ENCODE results near the gene MIDN.
"Not testable (repeated sequence)": the region's sequence is repeated elsewhere in the genome, so short reads cannot be mapped to it uniquely, and the experiment has no call there.

Gene MIDN

DNA sequence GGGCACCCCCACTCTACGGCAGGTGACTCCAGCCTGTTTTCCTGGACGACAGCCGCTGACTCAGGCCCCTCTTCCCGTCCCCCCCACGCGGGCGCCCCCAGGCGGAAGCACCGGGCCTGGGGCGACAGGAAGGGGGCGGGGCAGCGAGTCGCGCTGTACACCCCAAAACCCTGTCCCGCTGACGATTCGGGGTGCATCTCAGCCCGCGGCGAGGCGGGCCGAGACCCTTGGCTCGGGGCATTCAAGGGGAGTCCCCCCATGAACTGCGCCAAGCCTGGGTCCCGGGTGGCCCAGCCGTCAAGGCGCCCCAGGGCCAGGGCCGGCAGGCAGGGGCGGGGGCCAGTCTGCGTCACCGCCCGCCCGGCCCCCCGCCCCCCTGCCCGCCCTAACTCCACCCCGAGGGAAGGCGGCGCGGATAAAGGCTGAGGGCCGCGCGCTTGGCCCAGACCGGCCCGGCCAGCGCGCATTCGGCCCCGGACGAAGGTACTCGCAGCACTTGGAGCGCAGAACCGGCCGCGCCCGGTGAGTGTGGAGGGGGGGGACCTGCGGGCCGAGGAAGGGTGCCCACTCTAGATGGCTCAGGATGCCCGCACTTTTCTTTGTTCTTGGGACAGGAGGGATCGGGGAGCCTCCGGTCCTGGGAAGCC is at the start of gene MIDN:
Gene MIDN, plus strand, starts transcription at position 445 of the 647 bp plus-strand sequence. CDS start 1,714 bp downstream, outside the sequence.
- in situ Hi-C loops (cut with MboI; ENCODE audit: low sequenced_read_pairs): no loop called here

DNA sequence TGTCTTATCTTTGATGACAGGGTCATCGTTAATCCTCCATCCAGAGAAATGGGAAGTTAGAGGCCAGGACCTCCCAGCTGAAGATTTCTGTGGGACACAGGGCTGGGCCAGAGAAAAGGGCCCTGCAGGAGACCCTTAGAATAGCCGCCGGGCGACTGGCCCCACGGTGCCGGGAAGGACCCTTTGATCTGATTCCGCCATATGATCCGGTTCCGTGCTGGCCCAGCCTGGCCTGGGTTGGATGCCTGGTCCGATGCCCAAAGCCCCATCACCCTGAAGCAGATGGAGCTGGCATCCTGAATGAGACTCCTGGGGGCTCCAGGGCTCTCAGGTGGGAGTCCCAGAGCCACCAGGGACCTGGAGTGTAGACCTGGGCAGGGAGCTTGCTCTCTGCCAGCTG is 48.9 kb upstream of the MIDN start:
- in situ Hi-C loops (cut with MboI; ENCODE audit: low sequenced_read_pairs): no loop called here

DNA sequence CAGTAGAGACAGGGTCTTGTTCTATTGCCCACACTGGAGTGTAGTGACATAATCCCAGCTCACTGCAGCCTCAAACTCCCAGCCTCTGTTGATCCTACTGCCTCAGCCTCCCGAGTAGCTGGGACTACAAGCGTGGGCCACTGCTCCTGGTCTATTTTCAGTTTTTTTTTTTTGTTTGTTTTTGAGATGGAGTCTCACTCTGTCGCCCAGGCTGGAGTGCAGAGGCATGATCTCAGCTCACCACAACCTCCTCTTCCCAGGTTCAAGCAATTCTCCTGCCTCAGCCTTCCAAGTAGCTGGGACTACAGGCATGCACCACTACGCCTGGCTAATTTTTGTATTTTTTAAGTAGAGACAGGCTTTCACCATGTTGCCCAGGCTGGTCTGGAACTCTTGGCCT is 47.8 kb upstream of the MIDN start:
- in situ Hi-C loops (cut with MboI; ENCODE audit: low sequenced_read_pairs): not testable (repeated sequence)

DNA sequence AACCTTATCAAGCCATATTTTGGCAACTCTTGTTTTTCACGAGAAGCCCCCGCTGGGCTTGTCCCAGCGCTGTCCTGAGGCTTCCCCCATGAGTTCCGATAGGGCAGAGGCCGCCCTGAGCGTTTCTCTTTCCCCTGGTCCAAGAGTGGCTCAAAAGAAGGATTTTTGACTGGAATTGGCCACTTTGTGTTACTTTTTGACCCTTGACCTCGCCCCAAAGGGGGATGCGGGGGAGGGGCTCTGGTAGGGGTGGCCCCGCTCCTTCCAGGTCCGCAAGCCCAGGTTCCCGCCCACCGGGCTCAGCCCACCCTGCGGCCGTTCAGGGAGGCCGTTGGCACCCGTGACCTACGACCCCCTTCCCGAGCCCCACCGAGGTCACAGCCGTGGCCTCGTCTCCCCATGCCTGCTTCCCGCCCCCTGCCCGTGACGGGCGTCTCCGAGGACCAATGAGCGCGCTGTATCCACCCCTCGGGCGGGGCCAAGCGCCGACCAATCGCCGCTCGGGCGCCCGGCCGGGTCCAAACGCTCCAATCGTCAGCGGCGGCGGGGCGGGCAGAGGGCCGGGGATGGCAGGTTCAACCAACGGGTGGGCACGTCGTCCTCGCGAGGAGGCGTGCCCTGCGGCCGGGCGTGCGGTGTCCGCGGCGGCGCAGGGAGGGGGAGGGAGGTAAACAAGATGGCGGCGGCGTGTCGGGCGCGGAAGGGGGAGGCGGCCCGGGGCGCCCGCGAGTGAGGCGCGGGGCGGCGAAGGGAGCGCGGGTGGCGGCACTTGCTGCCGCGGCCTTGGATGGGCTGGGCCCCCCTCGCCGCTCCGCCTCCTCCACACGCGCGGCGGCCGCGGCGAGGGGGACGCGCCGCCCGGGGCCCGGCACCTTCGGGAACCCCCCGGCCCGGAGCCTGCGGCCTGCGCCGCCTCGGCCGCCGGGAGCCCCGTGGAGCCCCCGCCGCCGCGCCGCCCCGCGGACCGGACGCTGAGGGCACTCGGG is 43.0 kb upstream of the MIDN start, which contains the start of gene STK11:
Gene STK11, plus strand, starts transcription at position 665 of the 986 bp plus-strand sequence. CDS start 1,136 bp downstream, outside the sequence.
- in situ Hi-C loops (cut with MboI; ENCODE audit: low sequenced_read_pairs): no loop called here

DNA sequence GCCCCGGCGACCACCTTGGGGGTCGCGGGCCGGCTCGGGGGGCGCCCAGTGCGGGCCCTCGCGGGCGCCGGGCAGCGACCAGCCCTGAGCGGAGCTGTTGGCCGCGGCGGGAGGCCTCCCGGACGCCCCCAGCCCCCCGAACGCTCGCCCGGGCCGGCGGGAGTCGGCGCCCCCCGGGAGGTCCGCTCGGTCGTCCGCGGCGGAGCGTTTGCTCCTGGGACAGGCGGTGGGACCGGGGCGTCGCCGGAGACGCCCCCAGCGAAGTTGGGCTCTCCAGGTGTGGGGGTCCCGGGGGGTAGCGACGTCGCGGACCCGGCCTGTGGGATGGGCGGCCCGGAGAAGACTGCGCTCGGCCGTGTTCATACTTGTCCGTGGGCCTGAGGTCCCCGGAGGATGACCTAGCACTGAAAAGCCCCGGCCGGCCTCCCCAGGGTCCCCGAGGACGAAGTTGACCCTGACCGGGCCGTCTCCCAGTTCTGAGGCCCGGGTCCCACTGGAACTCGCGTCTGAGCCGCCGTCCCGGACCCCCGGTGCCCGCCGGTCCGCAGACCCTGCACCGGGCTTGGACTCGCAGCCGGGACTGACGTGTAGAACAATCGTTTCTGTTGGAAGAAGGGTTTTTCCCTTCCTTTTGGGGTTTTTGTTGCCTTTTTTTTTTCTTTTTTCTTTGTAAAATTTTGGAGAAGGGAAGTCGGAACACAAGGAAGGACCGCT is 42.1 kb upstream of the MIDN start:
- in situ Hi-C loops (cut with MboI; ENCODE audit: low sequenced_read_pairs): no loop called here

DNA sequence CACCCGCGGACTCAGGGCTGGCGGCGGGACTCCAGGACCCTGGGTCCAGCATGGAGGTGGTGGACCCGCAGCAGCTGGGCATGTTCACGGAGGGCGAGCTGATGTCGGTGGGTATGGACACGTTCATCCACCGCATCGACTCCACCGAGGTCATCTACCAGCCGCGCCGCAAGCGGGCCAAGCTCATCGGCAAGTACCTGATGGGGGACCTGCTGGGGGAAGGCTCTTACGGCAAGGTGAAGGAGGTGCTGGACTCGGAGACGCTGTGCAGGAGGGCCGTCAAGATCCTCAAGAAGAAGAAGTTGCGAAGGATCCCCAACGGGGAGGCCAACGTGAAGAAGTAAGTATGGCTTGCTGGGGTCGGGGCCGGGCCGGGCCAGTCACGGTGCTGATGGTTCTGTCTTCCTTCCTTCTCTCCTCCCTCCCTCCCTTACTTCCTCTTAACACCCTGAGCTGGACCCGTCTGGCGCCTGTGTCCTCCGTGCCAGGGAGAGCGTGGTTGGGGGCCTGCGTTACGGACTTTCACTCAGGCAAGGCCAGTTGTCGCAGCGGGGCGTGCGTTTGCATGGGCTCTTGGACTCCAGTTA is 41.4 kb upstream of the MIDN start:
- in situ Hi-C loops (cut with MboI; ENCODE audit: low sequenced_read_pairs): no loop called here

DNA sequence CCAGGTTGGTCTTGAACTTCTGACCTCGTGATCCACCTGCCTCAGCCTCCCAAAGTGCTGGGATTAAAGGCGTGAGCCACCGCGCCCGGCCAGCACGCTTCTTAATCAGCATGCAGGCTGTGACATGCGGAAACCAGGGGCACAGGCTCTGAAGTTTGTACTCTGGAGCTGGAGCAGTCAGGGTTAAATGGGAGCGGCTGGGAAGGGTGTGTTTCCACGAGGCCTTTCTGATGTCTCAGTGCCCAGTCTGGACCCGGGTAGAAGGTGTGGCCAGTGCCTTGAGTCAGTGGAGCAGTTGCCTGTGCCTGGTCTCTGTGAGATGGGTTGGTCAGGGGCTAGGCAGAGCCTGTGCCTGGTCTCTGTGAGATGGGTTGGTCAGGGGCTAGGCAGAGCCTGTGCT is 39.6 kb upstream of the MIDN start:
- in situ Hi-C loops (cut with MboI; ENCODE audit: low sequenced_read_pairs): not testable (repeated sequence)

DNA sequence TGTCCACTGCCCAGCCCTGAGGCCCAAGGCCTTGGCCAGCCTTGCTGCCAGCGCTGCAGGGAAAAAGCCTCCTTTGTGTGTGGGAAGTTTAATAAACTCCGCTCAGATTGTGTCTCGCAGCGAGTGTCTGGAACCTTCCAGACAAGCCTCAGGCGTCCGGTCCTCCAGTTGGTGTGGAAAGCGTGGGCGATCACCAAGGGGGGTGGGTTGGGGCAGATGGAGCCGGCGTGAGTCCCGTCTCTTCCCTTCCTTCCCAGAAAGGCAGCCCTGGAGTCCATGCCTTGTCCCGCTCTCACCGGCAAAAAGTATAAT is 38.2 kb upstream of the MIDN start:
- in situ Hi-C loops (cut with MboI; ENCODE audit: low sequenced_read_pairs): no loop called here

DNA sequence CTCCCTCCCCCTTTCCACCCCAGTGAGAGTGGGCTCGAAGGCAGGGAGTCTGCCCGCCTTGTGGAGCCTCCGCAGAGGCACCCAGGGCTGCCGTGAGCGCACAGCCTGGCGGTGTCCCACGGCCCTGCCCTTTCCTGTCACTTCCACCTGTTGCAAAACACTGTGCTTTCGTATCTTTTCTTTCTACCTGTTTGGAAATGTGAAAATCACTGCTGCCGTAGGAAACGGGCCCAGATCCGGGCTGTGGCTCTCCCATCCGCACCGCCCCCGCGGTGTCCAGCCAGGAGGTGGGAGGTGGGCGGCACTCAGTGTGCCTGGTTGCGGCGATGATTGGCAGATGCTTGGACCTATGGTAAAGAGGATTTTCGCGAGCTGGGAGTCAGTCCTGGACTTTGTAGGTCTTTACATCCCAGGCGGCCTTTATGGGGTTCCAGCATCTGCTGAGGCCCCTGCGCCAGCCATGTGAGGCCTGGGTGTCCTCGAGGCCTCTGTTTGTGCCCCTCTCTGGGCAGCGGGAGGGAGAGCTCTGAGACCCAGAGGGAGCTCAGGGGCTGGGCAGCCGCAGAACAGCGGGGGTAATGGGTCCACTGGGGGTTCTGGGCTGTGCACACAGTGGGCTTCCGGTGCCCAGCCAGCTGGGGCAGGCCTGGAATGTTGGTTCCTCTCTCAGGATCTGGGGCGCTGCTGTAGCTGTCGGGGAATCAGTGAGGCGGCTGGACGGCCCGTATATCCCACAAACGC is 36.7 kb upstream of the MIDN start:
- in situ Hi-C loops (cut with MboI; ENCODE audit: low sequenced_read_pairs): no loop called here

DNA sequence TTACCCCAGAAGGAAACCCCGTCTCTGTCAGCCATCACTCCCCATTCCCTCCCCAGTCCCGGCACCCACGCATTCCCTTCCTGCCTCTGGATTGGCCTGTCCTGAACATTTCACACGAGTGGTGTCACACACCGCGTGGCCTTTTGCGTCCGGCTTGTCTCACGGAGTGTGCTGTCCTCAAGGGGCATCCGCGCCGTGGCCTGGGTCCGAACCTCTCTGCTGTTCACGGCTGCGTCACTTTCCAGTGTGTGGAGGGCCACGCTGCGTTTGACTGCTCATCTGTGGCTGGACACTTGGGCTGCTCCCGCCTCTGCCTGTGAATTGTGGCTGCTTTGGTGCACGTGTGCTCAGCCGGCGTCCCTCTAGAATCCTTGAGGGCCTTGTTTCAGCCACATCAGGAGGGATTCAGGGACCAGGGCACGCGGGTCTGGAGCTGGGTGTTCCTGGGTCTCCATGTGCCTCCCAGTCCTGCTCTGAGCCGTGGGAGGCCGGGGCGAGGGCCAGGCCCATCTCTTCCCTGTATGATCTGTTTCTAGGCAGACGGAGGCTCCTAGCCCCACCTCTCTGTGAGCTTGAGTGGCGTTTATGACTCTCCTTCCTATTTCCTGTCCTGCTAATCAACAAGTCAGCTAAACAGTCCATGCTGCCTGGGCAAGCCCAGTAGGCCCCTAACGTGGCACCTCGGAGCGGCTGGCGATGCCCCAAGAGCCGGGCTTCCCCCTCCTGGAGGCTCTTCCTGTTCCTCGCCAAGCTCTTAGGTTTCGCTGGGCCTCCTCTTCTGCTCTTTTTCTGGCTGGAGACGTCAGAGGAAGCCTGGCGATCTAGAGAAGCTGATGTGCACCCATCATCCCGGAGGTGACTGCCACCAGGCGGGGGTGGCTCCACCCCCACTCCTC is 34.7 kb upstream of the MIDN start:
- in situ Hi-C loops (cut with MboI; ENCODE audit: low sequenced_read_pairs): no loop called here

DNA sequence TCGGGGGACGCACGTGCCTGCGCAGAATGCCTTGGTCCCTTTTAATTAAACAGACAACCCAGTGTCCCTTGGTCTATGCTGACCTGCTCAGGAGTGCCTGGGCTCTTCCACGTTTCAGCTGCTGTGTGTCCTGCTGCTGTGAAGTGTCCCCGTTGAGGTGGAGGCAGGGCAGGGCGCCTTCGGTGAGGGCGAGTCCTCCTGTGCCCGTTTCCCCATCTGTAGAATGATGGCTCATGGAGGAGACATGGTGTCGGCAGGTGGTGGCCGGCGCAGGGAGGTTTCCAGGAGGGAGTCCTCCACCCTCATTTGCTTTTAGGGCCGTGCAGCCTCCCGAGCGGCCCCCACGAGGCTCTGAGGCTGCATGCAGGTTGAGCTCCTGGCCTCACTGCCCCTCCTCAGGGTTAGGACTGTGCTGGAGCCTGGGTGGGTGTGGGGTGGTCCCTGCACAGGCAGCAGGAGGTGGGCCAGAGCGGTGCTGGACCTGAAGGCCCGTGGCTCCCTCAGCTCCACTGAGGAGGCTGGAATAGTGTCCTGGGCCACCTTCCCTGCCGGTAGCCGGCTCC is 34.0 kb upstream of the MIDN start:
- in situ Hi-C loops (cut with MboI; ENCODE audit: low sequenced_read_pairs): no loop called here

DNA sequence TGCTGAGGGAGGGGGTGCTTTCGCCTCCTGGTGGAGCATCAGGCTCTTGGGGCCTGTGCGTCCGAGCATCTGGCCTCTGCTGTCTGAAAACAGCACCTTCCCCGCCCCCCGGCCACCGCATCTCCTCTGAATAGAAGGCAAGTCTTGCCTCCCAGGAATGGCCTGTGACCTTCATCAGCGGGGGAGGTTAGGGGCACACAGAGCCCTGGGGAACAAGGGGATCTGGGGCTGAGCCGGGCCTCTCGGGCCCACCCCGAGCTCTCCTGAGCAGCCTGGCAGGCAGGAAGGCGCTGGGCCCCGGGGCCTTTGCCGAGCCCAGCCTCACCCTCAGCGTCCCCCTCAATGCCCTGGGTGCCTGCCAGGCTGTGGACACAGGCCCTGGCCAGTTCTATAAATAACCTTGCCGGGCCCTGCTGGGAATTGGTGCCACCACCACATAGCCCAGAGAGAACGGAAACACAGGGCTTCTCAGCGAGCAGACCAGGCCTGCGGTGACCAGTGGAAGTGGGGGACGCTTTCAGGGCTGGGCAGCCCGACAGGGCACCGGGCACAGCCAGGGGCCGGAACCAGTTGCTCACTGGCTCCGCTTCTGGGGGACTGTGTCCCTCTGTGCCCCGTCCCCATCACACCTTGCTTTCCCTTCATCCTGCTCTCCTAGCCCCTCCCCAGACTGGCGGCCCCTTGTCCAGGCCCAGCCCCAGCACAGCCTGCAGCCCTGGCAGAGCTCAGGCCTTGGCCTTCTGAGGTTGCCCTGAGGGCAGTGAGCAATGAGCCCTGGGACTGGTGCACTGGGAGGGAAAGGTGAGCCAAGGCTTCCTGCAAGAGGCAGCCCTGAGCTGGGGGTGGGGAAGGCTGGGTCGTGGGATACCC is 33.3 kb upstream of the MIDN start:
- in situ Hi-C loops (cut with MboI; ENCODE audit: low sequenced_read_pairs): no loop called here

DNA sequence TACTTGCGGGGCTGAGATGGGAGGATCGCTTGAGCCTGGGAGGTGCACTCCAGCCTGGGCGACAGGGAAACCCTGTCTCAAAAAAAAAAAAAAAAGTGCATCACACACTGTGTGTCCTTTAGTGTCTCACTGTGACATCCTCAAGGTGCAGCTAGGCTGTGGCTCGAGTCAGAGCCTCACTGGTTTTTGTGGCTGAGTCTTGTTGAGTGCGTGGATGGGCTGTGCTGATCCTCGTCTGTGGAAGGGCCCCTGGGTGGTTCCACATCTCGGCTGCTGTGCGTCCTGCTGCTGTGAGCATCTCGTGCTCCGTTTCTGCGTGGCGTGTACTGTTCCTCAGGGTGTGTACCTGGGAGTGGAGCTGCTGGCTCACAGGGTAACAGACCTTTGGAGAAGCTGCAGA is 31.6 kb upstream of the MIDN start:
- in situ Hi-C loops (cut with MboI; ENCODE audit: low sequenced_read_pairs): no loop called here

DNA sequence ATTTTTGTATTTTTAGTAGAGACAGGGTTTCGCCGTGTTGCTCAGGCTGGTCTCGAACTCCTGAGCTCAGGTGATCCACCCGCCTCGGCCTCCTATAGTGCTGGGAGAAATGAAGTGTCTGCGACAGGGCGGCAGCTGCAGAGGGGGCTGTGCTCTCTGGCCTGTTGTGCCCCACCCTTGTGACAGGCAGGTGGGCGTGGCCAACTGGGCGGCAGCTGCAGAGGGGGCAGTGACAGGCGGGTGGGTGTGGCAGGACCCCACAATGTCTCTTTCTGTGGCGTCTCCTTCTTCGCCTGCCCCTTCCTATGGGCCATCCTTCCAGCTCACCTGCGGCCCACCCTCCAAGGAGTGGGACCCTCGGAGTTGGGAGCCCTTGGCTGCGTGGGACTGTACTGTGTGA is 31.0 kb upstream of the MIDN start:
- in situ Hi-C loops (cut with MboI; ENCODE audit: low sequenced_read_pairs): no loop called here

DNA sequence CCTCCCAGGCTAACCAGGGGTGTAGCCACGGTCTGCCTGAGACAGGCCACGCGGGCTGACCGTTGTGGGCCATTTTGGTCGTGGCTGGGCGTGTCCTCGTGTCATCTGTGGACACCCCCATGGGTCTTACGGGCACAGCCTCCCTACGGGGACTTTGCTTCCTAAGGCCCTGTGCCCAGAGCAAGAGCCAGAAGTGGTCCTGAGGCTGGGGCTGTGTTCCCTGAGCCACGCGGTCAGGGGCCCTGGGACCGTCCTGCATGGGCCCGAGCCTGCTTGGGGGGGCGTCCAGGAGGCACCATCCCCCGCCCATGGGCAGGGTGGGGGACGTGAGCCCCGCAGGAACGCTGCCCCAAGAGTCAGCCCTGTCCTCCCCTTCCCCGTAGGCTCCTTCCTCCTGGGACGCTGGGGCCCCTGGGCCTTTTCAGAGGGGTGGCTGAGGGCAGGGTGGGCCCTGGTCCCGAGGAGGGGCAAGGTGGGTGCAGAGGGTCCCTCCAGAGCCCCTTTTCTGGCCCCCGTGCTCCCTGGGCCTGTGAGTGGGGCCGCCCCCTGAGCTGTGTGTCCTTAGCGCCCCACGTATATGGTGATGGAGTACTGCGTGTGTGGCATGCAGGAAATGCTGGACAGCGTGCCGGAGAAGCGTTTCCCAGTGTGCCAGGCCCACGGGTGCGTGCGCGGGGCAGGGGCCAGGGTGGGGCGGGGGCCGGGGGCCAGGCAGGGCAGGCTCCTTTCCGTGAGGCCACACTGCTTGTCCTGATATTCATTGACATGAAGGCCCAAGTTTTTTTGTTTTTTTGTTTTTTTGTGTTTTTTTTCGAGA is 29.4 kb upstream of the MIDN start:
- in situ Hi-C loops (cut with MboI; ENCODE audit: low sequenced_read_pairs): no loop called here

DNA sequence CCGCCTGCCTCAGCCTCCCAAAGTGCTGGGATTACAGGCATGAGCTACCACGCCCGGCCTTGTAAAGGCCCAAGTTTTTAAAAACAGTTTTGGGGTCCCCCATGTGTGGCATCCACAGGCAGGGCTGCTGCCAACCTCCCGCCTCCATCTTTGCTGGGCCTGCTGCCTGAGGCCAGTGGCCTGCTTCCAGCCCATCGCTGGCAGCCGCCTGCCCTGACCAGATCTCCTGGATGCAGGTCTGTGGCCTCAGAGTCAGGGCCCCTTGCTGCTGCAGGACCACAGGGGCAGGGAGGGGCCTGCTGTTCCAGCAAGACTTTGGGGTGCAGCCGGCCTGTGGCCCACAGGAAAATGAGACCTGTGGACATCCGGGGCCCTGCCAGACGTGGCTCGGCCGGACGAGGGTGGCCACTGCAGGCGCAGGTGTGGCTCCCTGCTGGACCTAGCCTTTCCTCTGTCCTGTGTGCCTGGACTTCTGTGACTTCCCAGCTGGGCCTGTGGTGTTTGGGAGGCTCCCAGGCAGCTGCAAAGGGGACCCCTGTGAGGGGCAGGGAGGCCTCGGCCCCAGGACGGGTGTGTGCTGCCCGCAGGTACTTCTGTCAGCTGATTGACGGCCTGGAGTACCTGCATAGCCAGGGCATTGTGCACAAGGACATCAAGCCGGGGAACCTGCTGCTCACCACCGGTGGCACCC is 28.5 kb upstream of the MIDN start:
- in situ Hi-C loops (cut with MboI; ENCODE audit: low sequenced_read_pairs): no loop called here

DNA sequence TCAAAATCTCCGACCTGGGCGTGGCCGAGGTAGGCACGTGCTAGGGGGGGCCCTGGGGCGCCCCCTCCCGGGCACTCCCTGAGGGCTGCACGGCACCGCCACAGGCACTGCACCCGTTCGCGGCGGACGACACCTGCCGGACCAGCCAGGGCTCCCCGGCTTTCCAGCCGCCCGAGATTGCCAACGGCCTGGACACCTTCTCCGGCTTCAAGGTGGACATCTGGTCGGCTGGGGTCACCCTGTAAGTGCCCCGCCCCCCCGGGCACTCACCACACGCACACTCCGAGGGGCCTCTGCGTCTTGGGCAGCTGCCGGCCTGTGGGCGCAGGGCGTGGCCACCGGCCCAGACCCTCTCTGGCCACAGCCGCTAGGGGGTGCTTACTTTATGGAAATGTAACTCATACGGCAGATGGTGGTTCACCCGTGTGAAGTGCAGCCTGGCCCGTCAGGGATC is 27.9 kb upstream of the MIDN start:
- in situ Hi-C loops (cut with MboI; ENCODE audit: low sequenced_read_pairs): no loop called here

All from hTERT RPE-1 (cell line).